ENCODE measurements around the gene INHBB.
A peak's percentile ranks its signal among the peaks of the same experiment; 100 is the strongest.

INHBB gene

GRCh38 chr2:120341977-120342376, 4.0 kb upstream of the INHBB start:
- DNase-seq (ENCODE audit: low read depth in 2 of 2), result no peak

DNA sequence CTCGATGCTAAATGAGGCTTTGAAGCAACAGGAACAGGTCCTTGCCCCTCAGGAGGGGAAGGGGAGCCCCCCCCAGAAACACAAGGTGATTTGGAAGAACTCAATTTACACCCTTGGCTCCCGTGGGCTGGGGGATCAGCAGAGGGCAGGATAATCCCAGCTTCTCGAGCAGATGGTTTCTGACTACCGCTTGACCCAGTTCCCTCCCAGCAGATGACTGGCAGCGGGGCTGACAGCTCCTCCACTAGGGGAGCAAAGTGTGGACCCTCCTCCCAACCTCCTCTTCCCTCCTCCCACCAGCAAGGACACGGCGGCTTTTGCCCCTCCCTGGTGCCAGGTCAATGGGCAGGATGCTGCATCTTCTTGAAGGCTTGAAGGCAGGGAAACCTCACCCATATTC, 3.5 kb upstream of the INHBB start:
- DNase-seq (ENCODE audit: low read depth in 2 of 2), result no peak

DNA sequence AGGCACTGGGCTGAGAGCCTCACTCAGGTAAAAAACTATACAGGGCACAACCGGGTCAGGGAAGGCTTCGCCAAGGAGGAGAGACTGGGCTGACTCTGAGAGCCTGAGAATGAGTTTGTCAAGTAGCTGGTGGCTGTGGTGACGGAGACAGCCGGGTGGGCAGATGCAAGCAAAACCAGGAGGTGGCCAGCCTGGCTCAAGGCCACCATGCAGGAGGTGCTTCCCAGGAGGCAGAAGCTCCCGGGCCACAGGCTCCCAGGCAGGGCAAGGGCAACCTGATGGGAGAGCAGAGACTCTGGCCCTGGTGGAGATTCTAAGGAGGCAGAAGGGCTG, 2.9 kb upstream of the INHBB start:
- DNase-seq (ENCODE audit: low read depth in 2 of 2), result no peak

DNA sequence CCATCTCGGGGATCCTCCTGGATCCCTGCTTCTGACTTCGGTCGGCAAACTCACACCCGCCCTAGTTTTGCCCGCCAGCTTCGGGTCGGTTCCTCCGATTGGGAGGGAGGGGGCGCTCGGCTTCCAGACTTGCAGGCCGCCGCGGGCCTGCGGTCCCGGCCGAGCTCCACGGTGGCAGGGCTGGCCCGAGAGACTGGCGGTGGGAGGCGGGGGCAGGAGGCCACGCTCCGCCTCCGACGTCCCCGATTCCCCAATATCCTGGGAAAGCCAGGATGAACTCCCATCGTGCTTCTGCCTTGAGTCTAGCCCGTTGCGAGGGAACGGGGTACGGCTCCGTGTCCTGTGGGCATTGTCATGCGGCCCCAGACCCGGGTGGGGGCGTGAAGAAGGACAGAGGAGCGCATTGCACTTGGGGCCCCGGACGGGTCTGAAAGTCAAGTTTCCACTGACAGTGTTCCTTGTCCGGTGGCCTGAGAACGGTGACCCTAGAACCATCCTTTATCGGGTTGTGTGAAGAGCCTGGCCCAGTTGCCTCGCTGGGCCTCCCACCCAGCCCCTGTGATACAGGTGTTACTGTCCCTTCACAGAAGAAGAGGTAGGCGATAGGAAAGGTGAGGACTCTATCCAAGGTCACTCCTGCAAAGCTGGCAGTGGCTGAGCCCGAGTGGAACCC, 2.4 kb upstream of the INHBB start:
- DNase-seq (ENCODE audit: low read depth in 2 of 2), result peak; percentile 42 to 43

GRCh38 chr2:120344214-120344975, 1.5 kb upstream of the INHBB start:
- no peak for DNase-seq (ENCODE audit: low read depth in 2 of 2)

GRCh38 chr2:120344976-120345581, 857 bp upstream of the INHBB start:
- DNase-seq (ENCODE audit: low read depth in 2 of 2), result peak in 1 of 2 donors; percentile 16

DNA sequence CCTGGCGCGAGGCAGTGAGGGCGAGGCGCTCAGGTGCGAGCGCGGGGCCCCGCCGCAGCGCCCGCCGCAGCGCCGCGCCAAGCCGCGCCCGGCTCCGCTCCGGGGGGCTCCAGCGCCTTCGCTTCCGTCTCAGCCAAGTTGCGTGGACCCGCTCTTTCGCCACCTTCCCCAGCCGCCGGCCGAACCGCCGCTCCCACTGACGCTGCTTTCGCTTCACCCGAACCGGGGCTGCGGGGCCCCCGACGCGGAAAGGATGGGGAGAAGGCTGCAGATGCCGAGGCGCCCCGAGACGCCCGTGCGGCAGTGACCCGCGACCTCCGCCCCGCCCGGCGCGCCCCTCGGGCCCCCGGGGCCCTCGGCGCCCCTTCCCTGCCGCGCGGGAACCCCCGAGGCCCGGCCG, 328 bp upstream of the INHBB start:
- no peak for DNase-seq (ENCODE audit: low read depth in 2 of 2)

GRCh38 chr2:120346667-120347358, 877 bp downstream of the INHBB start:
- no peak for DNase-seq (ENCODE audit: low read depth in 2 of 2)

GRCh38 chr2:120347396-120348060, 1.6 kb downstream of the INHBB start:
- DNase-seq (ENCODE audit: low read depth in 2 of 2), result no peak

- DNase-seq (ENCODE audit: low read depth in 2 of 2), result no peak
Observed at GRCh38 chr2:120348134-120348736, 2.3 kb downstream of the INHBB start.

DNA sequence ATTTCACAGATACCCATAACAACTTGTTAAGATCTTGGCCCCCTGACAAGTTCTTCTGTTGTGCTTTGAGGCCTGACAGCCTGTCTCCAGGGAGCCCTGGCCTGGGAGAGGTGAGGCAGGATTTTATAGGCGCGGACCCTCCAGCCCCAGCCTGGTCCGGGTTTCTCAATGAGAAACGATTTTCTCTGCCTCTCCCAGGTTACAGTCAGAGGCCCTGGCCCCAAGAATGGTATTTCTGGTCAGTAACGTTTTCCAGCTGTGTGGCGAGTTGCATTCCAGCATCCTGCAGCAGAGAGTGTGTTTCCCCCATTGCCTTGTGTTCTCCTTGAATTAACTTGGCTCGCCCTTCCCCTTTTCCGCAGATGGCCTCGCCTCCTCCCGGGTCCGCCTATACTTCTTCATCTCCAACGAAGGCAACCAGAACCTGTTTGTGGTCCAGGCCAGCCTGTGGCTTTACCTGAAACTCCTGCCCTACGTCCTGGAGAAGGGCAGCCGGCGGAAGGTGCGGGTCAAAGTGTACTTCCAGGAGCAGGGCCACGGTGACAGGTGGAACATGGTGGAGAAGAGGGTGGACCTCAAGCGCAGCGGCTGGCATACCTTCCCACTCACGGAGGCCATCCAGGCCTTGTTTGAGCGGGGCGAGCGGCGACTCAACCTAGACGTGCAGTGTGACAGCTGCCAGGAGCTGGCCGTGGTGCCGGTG, 3.0 kb downstream of the INHBB start:
- DNase-seq (ENCODE audit: low read depth in 2 of 2), result no peak

DNA sequence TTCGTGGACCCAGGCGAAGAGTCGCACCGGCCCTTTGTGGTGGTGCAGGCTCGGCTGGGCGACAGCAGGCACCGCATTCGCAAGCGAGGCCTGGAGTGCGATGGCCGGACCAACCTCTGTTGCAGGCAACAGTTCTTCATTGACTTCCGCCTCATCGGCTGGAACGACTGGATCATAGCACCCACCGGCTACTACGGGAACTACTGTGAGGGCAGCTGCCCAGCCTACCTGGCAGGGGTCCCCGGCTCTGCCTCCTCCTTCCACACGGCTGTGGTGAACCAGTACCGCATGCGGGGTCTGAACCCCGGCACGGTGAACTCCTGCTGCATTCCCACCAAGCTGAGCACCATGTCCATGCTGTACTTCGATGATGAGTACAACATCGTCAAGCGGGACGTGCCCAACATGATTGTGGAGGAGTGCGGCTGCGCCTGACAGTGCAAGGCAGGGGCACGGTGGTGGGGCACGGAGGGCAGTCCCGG, 3.5 kb downstream of the INHBB start:
- DNase-seq (ENCODE audit: low read depth in 2 of 2), result no peak

DNA sequence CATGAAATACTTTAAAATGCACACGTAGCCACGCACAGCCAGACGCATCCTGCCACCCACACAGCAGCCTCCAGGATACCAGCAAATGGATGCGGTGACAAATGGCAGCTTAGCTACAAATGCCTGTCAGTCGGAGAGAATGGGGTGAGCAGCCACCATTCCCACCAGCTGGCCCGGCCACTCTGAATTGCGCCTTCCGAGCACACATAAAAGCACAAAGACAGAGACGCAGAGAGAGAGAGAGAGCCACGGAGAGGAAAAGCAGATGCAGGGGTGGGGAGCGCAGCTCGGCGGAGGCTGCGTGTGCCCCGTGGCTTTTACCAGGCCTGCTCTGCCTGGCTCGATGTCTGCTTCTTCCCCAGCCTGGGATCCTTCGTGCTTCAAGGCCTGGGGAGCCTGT, 4.1 kb downstream of the INHBB start:
- DNase-seq (ENCODE audit: low read depth in 2 of 2), result no peak

DNA sequence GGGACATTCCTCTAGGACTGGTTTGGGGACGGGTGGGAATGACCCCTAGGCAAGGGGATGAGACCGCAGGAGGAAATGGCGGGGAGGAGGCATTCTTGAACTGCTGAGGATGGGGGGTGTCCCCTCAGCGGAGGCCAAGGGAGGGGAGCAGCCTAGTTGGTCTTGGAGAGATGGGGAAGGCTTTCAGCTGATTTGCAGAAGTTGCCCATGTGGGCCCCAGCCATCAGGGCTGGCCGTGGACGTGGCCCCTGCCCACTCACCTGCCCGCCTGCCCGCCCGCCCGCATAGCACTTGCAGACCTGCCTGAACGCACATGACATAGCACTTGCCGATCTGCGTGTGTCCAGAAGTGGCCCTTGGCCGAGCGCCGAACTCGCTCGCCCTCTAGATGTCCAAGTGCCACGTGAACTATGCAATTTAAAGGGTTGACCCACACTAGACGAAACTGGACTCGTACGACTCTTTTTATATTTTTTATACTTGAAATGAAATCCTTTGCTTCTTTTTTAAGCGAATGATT, 4.9 kb downstream of the INHBB start:
- no peak for DNase-seq (ENCODE audit: low read depth in 2 of 2)

DNA sequence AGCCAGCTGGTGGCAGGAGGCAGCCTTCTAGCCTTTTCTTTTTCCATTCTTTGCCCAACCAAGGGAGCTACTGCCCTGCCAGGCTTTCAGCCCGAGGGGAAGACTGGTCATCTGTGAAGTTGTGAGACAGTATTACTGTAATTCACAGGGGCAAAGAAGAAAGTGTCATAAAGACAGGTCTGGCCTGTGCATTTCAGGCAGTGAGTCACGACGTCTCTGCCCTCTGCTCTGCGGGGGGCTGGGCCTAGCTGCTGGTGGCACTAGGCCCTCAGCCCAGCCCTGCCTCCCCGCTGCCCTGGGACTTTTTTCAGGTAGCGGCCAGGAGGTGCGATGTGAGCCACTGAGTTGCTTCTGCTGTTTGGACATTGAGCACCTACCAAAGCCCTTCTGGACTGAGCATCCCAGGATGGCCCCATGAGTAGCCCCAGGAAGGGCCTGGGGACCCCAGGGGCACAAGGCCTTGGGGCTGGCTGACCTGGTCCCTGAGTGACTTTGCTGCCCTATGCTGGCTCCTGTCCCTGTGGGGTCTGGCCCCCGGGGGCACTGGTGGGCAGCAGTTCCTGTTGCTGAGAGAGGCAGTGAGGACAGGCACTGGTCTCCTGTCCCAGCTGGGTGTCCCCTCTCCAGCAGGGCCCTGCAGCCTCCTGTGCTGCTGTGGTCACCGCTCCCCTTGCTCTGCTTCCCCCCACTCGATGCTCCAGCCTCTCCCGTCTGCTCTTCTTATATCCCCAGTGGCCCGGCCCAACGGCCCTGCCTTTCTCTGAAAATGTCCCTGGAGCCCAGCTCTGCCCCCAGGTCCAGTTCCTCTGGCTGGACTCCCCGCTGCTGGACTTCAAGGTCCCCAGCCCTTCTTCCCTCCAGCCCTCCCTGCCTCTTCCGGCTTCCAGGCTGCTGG, 7.0 kb downstream of the INHBB start:
- no peak for DNase-seq (ENCODE audit: low read depth in 2 of 2)

DNA sequence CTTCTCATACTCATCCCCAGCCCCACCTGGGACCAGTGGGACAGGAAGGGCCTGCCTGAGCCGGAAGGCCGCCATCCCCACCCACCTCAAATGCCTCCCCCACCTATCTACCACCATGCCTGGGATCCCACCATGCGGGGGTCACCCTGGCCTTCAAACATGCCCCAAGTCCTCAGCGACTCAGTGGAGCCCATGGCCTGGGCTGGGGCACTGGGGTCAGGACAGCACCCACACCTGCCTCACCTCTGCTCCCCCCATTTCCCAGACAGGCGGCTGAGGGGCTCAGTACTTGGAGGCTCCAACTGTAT, 7.6 kb downstream of the INHBB start:
- no peak for DNase-seq (ENCODE audit: low read depth in 2 of 2)

GRCh38 chr2:120353931-120354330, 8.0 kb downstream of the INHBB start:
- no peak for DNase-seq (ENCODE audit: low read depth in 2 of 2)

DNA sequence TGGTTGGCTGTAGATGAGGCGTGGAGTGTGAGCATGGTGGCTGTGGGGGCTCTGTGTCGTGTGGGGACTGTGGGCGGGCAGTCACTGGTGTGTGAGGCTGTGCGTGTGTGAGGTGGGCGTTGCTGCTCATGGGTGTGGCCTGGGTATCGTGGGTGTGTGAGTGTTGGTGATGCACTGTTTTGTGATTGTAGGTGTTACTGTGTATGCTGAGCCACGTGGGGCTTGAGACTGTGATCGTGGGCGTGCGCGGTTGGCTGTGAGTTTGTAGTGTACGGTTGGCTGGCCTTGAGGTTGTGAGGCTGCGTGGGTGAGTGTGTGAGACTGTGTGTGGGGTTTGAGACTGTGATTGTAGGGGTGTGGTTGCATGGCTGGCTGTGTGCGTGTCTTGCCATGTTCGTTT, 8.5 kb downstream of the INHBB start:
- DNase-seq (ENCODE audit: low read depth in 2 of 2), result no peak

DNA sequence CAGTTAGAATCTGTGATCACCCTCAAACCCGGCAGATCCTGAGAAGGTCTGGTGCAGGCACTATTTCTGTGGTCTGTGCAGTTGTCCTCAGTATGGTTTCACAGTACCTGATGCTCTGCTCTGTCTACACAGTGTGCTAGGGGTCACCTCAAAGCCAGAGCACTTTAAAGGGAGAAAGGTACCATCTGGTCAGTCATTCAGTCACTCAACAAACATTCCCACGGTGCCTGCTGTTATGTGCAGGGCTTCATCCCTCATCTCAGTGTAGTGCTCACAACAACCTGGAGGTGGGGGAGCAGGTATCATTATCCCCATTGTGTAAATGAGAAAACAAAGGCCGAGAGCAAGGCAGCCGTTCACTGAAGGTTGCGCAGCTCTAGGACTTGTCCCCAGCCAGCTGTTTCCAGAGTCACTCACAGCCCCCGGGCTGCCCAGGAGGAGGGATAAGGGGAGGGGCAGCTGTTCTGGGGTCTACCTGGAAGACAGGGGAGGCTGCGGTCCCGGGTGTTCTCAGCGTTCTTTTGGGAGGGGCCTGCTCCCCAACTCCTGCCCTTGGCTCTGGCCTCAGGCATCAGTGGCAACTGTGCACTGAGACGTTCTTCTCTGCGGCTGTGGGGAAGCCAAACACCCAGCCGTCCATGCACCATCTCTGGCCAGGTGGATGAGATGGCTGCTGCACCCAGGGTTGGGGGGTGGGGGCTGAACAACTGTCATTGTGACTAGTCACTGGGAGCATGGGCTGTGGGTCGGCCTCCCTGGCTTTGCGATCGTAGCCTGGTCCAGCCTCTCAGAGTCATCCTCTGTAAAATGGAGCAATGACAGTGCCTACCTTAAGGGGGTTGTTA, 9.2 kb downstream of the INHBB start:
- no peak for DNase-seq (ENCODE audit: low read depth in 2 of 2)
